Measurements from ENCODE around the gene THRB.

The THRB gene

DNA sequence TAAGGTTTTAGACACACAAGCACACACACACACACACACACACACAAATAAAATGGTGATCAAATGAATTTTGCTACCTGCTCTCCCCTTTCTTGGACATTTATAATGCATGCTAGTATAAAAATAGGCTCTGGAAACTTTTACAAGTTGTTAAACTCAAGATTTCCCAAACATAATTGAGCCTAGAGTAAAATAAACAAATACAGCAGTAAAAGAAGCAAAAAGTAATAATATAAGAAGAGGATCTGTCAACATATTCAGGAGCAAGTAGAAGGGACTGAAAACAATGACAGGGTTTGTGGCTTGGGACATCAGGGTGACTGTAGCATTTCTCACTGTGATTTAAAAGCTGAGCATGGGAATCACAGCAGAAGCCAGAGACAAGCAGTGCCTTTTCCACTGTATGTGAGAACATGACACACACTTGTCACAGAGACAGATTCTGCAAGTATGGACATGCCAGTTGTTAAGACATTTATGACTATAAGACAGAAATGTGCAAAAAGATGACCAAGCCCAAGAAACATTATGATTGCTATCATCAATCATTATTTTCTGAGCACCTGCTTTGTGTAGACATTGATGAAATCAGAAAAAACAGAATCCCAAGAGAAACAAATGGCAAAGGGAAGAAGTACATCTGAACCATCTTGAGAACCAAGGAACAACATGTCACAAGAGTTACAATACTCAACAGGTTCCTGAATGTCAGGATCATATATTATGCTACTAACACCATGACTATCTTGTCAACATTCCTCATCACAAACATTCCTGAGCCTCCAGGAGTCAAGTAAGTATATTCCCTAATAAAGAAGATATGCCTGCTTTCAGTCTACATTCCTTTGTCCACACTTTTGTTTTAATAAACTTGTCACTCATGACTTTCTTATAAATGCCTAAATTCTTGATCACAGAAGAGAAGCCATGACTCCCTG lies 7.1 kb downstream of the THRB start:
- DNase-seq: no peak

DNA sequence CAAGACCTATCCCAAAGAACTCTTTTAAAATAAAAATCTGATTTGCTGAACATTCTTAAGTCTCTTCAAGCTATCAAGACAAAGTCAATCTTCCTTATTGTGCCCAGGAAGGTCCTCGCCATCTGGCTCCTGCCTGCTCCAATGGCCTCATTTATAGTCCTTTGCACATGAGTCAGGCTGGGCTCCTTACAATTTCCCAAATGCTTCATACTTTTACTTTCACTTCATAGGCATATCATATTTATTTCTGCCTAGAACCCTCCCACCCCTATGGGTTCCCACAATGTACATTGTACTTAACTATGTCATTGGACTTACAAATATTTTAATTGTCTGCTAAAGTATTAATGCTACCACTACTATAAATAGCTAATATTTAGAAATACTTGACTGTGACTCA lies 9.1 kb downstream of the THRB start:
- no peak for DNase-seq

DNA sequence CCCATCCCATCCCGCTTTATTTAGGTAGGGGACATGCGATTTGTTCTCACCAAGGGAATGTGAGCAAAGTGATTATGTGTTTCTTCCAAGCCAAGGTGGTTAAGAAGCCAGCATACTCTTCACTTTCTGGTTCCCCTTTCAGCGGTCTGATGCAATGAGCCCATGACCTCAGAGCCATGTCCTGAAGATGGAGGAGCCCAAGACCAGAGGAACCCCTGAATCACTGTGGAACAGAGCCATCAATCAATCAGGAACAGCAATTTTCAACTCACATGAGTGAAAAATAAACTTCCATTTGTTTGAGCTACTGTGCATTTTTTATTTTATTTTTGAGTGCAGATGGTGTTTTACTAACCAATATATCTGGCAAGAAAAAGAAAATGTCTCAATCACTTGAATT lies 10.8 kb downstream of the THRB start:
- DNase-seq: no peak

DNA sequence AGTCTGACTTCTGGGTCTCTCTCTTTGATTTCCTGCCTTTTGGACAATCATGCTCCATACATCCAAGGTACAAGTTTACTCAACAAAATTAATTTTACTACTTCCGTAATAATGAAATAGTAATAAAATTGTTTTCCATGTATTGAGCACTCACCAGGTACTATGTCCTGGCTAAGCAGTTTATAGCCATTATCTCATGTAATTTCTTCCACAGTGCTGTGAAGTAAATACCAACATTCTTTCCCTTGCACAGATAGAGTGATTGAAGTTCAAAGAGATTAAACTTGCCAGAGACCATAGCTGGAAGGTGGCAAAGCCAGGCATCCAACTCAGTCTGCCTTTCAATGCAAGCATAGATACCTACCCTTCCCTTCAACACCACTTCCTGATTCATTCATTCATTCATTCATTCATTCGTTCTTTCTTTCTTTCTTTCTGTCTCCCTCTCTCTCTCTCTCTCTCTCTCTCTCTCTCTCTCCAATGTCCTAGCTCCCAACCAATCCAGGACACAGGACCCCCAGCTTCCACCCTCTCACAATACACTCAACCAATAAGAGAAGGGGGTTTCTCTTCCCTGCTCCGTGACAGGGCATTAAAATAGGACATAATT lies 12.4 kb downstream of the THRB start:
- DNase-seq: no peak

DNA sequence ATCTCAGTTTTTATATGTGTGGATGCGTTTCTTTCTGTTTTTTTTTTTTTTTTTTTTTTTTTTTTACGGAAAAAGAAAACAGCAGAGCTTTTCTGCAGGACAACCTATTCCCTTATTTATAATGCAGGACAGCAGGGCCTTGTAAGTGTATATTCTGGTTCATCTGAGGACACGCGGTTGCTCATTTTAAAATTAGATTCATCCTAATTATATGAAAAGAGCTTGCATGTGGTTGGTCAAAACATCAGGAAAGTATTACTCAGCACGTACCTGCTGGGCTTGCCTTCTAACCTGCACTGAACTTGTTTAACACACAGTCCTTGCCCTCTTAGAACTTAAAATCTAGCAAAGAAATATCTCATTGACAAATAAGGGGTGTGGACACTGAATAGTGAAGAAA lies 13.5 kb downstream of the THRB start:
- no peak for DNase-seq

DNA sequence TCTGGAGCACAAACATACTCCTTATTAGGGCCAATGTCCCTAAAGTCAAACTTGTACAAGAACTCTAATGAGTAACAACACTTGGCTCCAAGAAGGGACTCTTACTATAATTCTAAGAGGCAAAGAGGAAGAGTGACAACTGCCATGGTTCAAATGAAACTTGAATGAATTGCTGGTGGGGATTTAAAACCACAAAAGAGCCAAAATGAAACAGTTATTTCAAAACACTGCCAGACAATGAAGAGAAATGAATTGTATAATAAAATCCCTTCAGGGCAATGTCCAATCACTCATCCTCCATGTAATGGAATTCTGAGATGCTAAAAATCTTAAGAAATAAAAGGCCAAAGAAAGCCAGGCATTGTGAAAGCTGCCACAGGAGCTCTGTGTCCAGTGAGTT lies 14.2 kb downstream of the THRB start:
- no peak for DNase-seq

DNA sequence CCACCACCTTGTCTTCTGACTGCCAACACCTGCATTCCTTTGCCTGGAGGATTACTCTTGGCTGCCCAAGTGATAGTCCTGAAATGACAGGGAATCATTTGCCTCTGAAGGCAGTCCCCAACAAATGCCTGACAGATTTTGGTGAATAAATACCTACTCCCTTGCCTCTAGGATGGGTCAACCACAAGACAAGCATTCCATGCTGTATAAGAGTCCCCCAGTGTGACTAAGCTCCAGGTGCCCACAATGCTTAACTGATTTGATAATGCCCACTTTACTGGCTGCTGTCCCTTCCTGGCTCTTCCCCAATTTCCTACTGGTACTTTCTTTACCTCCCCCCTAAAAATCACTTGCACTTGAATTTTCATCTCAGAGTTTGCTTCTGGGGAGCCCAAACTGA lies 14.8 kb downstream of the THRB start:
- no peak for DNase-seq

DNA sequence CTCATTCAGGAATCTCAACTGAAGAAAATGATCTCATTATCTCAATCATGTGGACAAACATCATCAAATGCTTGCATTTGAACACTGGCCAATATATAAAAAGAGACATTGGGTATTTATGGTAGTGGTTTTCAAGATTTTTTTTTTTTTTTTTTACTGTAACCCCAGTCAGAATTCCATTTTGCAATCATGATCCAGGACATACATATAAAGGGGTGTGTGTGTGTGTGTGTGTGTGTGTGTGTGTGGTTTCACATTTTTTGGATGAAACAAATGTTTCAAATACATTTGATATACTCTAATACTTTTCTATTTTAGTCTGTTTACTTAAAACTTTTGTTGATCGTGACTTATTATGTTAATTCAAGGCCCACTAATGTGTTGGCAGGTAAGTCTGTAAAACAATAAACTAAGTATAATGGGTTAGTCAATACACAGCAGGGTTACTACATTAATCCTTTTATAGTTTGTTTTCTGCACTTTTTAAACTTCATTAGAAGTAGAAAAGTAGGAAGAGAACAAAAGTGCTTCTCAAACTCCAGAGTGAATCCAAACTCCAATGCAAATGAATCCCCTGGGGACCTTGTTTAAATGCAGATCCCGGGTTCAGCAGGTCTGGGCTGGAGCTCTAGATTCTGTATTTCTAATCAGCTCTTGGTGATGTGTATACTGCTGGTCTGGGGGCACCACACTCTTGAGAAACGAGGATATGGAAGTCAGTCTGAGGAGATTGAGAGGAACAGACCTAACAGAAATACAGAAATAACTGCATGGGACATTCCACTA lies 17.6 kb downstream of the THRB start:
- peak; percentile 16 for DNase-seq

DNA sequence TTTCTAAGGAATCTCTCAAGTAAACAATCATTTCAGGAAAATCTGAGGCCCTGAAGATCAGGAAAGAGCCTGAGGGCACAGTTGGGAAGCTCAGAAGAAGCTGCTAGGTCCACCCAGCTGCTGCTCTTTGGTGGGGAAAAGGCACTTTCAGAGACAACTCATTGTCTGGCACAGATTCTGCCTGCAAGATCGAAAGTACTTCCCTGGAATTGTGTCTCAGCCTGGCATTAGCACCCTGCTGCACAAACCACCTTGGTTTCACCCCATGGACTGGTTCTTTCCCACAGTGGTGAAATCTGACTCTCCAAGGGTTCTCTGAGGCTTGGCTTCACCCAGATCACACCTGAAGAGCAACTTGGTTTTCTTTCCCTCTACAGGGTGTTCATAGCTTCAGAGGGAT lies 18.7 kb downstream of the THRB start:
- no peak for DNase-seq

DNA sequence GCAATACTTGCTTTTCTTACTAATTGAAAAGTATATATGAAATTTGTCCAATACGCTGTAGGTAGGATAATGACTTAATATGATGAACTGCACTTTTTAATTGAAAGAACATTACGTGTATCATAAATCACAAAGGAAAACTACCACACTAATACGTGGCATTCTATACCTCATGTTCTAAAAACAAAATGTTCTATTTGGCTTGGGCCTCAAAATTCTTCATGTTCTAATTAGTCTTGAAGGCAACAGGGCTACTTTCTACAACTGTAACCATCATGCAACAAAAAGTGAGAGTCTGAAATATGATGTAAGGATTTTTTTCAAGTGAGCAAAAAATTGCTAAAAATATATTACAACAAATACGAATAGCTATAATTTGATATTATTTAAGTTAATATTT lies 19.8 kb downstream of the THRB start:
- DNase-seq: no peak

DNA sequence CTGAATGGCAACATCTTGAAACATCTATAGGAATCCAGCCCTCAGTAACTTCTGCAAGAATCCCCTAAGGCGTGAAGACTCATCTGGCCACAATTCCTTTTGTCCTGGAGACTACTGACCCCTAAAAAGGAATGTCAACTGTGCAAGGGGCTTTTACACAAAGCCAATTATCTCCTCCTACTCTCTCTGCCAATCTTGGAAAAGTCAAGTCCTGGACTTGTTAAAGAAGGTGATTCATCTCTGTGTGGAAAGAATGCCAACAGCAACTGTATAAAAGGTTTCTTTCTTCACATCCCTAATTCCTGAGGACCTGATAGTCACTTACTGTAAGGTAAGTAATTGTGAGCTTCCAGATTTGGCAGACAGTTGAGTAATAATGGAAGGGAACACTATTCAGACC lies 22.3 kb downstream of the THRB start:
- DNase-seq: no peak

DNA sequence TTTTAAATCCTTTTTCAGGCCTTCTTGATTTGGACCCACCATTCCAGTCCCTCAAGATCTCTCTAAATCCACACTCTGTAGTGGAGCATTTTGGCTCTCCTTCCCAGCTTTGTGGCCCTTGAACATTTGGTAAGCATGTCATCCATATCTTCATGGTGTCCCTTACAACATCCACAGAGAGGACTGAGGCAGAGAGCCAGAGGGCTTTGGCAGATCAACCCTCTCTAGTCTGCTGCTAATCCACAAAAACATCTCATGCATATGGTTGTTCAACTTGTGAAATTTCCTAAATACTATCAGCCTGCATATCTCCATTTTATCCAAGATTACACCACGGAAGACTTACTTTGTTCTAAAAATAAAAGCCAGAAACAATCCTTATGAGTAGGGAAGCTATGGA lies 23.2 kb downstream of the THRB start:
- no peak for DNase-seq

DNA sequence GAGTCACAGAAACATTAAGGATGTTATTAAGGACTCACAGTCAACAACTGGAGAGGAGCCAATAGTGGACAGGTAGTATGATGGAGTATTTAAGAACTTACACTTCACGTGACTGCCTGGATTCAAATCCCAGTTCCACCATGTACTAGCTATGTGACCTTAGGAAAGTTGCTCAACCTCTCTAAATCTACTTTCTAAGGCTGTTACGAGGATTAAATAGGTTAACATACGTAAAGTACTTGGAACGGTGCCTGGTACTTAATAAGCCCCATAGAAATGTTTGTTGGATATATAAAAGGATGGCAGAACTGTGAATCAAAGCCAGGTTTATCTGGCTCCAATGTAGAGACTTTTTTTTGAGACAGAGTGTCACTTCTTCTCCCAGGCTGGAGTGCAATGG lies 24.4 kb downstream of the THRB start:
- peak; percentile 20 for DNase-seq

DNA sequence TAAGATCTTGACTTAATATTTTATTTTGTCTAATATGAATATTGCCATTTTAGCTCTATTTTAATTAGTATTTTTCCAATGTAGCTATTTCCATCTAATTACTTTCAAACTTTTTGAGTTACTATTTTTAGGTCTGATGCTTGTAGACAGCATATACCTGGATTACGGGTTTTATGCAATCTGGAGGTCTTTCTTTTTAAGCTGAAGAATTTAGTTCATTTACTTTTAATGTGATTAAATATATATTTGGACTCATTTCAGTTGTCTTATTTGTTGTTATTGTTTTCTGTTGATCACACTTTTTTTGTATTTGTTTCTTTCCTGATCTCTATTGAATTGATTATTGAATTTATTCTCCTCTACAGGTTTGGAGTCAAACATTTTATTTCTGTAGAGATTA lies 30.3 kb downstream of the THRB start:
- DNase-seq: no peak

DNA sequence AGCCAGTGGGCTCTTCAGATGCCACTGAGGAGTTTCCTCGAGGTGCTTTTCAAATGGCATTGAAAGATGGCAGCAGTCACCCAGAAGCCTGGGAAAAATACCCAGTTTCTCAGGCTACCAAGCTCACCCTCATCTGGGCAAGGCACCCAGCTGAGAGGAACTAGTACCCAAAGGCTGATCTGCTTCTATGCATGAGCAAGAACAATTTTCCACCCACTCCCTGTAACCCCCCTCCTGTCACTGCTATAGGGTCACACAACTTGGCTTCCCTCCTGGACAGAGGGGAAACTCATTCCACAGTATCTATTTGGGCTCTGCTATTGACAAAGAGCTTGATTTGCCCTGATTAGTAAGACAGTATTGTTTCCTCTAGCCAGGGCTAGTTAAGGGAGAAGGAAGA lies 31.9 kb downstream of the THRB start:
- DNase-seq: no peak

DNA sequence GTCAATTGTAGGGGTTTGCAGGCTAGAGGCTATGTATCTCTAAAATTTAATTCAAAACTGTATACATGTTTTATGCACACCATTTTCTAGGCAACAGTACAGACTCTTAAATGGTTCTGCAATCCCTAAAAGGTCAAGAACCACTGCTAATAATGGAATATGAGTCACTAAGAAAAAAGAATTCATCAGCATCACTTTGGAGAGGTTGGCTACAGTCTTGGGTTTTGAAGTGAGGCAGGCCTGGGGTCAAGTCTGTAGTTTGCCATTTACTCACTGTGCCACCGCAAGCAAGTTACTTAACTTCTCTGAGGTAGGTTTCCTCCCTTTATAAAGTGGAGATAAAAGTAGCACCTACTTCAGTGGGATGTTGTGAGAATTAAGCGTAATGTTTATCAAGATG lies 33.7 kb downstream of the THRB start:
- no peak for DNase-seq

DNA sequence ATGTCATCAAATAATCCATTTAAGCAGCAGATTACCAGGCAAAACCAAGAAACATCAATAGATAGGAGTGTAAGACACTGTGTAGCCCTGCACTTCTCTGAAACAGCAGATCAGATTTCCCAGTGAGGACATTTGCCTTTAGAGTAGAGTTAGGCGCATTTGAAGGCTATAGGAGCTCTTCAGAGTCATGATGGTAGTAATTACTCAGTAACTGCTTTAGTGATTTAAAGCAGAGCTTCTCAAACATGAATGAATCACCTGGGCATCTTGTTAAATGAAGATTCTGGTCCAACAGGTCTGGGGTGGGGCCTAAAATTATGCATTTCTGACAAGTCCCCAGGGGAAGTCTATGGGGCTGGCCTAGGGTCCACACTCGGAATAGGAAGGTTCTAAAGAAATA lies 36.9 kb downstream of the THRB start:
- no peak for DNase-seq

DNA sequence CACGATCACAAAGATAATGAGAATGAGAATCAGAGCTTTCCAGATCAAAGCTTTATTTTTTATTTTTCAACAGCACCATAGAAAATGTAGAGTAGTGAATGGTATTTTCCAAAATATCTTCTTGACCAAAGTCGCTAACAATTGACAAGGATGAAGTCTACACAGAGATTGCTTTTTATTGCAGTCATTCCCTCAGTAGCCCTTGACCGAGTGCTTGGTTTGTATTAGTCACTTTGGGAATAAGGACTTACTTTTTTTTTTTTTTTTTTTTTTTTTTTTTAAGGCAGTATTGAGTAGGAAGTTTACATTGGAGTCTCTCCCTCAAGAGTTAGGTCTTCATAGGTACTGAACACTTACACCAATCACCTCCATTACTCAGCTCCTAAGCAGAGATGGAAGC lies 39.8 kb downstream of the THRB start:
- no peak for DNase-seq

DNA sequence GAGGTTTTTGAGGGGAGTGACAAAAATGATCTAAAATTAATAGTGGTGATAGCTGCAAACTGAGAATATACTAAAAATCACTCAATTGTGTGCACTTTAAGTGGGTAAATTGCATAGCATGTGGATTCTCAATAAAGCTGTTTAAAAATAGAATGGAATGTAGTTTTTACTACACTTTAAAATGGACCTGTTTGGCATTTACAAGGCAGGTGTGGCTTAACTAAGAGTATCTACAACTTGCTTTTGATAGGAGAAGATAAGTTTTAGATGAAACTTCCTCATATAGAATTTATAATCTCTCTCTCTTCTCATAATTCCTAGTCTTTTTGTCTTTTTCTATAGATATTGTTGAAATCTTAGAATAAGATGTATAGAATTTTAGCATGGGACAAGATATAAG lies 40.3 kb downstream of the THRB start:
- DNase-seq: no peak

DNA sequence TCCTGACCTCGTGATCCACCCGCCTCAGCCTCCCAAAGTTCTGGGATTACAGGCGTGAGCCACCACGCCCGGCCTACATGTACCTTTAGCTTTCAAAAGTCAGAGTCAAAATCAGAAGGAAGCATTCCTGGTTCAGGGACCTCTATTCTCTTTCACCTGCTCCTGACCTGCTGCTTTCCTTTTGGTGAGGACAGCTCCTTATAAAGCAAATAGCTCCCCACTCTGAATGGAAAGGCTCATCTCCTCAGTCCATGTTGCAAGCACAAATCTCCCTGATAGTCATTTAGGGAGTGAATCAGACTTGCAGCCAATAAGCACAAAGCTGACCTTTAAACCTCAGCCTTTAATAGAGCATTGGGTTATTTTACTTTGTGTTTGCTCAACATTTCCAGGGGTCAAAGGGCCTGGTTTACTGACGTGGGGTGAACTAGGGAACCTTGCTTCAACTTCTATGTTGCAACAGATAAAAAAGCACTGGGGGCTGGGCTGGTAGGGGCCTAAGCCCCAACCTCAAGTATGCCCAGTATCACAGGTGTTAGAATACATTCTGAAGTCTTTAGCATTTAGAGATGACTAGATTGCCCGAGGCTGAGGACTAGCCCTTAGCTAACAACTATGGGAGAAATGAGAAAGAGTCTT lies 43.1 kb downstream of the THRB start:
- no peak for DNase-seq

DNA sequence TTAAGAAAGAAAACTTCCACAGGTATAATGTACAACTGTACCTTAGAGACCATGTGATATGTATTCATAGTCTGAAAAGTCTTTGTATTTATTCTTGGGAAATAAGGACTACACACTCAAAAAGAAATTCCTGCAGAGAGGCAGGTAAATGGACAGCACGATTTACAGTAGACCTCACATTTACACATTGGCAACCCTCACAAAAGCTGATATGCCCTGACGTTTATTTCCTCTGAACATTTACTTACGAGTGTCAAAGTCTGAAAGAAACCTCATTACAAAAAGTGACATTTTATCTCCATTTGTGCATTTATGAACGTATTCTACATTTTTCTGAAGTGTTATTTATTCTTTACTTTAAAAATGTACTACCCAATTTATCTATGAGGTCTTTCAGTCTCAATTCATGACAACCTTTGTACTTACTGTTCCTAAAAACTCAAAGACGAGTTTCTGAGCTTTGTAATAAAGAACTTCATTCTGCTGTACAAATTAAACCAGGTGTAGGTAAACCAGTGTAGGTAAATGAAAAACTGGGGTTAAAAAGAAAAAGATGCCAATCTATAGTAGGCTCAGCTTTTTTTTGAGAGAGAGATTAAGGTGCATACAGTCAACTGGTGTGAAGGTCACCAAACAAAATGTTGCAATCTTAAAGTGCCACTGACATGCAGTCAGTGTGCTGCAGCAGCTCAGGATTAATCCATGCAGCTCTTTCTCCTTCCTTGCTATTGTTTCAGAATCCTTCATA lies 44.3 kb downstream of the THRB start:
- no peak for DNase-seq

DNA sequence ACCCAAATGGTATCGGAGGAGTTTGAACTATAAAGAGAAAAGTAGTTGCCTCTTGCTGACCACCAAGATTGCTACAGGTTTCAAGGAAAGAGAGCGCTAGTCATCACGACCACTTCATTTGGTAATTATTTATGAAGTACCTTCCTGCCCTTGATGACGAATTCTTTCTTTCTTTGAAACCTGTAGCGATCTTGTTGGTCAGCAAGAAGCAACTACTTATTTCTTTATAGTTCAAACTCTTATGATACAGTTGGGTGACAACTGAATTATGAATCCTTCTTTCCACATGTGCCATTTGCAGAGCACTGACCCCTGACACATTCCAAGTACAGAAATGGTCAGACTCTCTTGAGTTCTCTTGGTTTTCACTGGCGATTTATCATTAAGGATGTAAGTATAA lies 46.8 kb downstream of the THRB start:
- no peak for DNase-seq

DNA sequence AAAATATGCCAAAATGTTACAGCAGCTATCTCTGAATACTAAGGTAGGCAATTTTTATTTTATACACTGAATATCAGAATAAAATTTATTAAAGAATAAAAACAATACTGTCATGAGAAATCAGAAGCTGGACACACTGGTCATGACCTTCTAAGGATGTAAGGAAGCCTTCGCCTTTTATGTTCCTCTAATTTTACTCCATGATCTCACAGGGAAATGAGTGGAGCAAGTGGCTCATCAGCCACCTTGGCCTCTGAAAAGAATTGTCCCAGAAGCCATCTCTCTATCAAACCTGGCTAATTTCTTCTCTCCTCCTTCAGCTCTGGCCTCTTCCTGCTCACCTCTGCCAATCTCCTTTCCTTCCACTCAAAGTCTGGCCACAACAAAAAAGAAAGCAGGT lies 48.6 kb downstream of the THRB start:
- DNase-seq: no peak
